ENCODE measurements around the gene GRIK2. TPM values are rescaled to one million over a fixed set of nuclear protein-coding genes. Genes with fewer than 3 reads are reported as not detected.

The GRIK2 gene
- total RNA-seq, 1 donor from 2014 or later: 11.3 TPM

- no peaks in the 10 kb centered on the region for H3K36me3 ChIP-seq
- H3K27ac ChIP-seq (replicated peaks): no peak overlapping the region
- TF ChIP-seq CTCF (IDR thresholded peaks at IDR 0.05; ENCODE audit: borderline replicate concordance): no peak
- H3K9me3 ChIP-seq (replicated peaks): no peaks in the 10 kb centered on the region
- intact Hi-C loops (cut with micrococcal nuclease): no loop called here
- H3K4me1 ChIP-seq: no peaks in the 10 kb centered on the region
- DNase-seq: no peak
- H3K4me3 ChIP-seq: no peak overlapping the region
- H3K27me3 ChIP-seq (ENCODE audit: low read depth): no peaks in the 10 kb centered on the region
Observed at GRCh38 chr6:101645770-101646169, 252.3 kb downstream of the GRIK2 start.

GRCh38 chr6:101650402-101651100 is 257.0 kb downstream of the GRIK2 start:
- H3K27me3 ChIP-seq (ENCODE audit: low read depth): no peaks in the 10 kb centered on the region
- DNase-seq: no peak
- H3K36me3 ChIP-seq: no peaks in the 10 kb centered on the region
- intact Hi-C loops (cut with micrococcal nuclease): no loop called here
- H3K27ac ChIP-seq (replicated peaks): no peak overlapping the region
- TF ChIP-seq CTCF (IDR thresholded peaks at IDR 0.05; ENCODE audit: borderline replicate concordance): no peak
- no peaks in the 10 kb centered on the region for H3K9me3 ChIP-seq (replicated peaks)
- H3K4me1 ChIP-seq: no peaks in the 10 kb centered on the region
- H3K4me3 ChIP-seq: no peak overlapping the region

GRCh38 chr6:101652079-101652478 is 258.6 kb downstream of the GRIK2 start:
- no peaks in the 10 kb centered on the region for H3K4me1 ChIP-seq
- DNase-seq: no peak
- no peak overlapping the region for H3K27ac ChIP-seq (replicated peaks)
- H3K36me3 ChIP-seq: no peaks in the 10 kb centered on the region
- no peaks in the 10 kb centered on the region for H3K27me3 ChIP-seq (ENCODE audit: low read depth)
- TF ChIP-seq CTCF (IDR thresholded peaks at IDR 0.05; ENCODE audit: borderline replicate concordance): no peak
- H3K9me3 ChIP-seq (replicated peaks): no peaks in the 10 kb centered on the region
- intact Hi-C loops (cut with micrococcal nuclease): no loop called here
- no peak overlapping the region for H3K4me3 ChIP-seq

- no peak for TF ChIP-seq CTCF (IDR thresholded peaks at IDR 0.05; ENCODE audit: borderline replicate concordance)
- intact Hi-C loops (cut with micrococcal nuclease): no loop called here
Observed at GRCh38 chr6:101655109-101655508, 261.6 kb downstream of the GRIK2 start.

GRCh38 chr6:101662111-101662897 is 268.8 kb downstream of the GRIK2 start:
- intact Hi-C loops (cut with micrococcal nuclease): no loop called here
- Histone ChIP-seq H3K27ac (replicated peaks) (no peak overlapping the region), H3K9me3 (replicated peaks) (peaks cover 9% of the 10 kb centered on the region), H3K4me3 (no peak overlapping the region), H3K27me3 (ENCODE audit: low read depth) (no peaks in the 10 kb centered on the region), H3K4me1 (no peaks in the 10 kb centered on the region), H3K36me3 (no peaks in the 10 kb centered on the region)
- DNase-seq: no peak
- no peak for TF ChIP-seq CTCF (IDR thresholded peaks at IDR 0.05; ENCODE audit: borderline replicate concordance)

More at GRCh38 chr6:101655109-101655508, 261.6 kb downstream of the GRIK2 start:
- Histone ChIP-seq H3K27ac (replicated peaks) (no peak overlapping the region), H3K36me3 (no peaks in the 10 kb centered on the region), H3K4me1 (no peaks in the 10 kb centered on the region), H3K4me3 (no peak overlapping the region), H3K27me3 (ENCODE audit: low read depth) (no peaks in the 10 kb centered on the region), H3K9me3 (replicated peaks) (peaks cover 9% of the 10 kb centered on the region)
- DNase-seq: no peak

All from left ventricle myocardium inferior (tissue), 1 donor.